HEK293 (cell line): Measurements from ENCODE around the gene LRRC43.

Source experiments
- CTCF ChIA-PET: fragments of 350-600 bp; formaldehyde crosslinking; extraction: SDS; loops from one replicate; lab custom pipeline; 2021; ENCODE audit warnings: antibody characterized with exemption; lab: Yijun Ruan, JAX
- POLR2A ChIA-PET: fragments of 300-600 bp; formaldehyde crosslinking; extraction: SDS; loops from one replicate; lab custom pipeline; 2020; ENCODE audit warnings: antibody characterized with exemption, inconsistent platforms; lab: Yijun Ruan, JAX
- H3K27ac ChIP-seq: fragments of 200-500 bp; sonication (Bioruptor generic); 2 replicates; pipeline ENCODE4 v1.5.1; 2014; ENCODE audit warnings: low read depth, low read length, control low read depth, inconsistent platforms; ENCODE audit errors: extremely low read depth
- H3K36me3 ChIP-seq, 2 experiments: fragments of 200-500 bp in 1 of 2; sonication (Bioruptor generic) in 1 of 2; 1 replicate in 1 of 2; 2 replicates in 1 of 2; pipeline ENCODE4 v1.5.1; 2014 to 2017; ENCODE audit warnings: inconsistent platforms in 2 of 2, low read length in 2 of 2; ENCODE audit not compliant: control insufficient read depth in 2 of 2, insufficient read depth in 1 of 2
- H3K4me1 ChIP-seq: fragments of 200-500 bp; sonication (Bioruptor generic); 2 replicates; pipeline ENCODE4 v1.5.1; 2014; ENCODE audit warnings: mild to moderate bottlenecking, low read length, inconsistent platforms; ENCODE audit not compliant: control insufficient read depth, insufficient read depth
- H3K4me3 ChIP-seq: 2 replicates; pipeline ENCODE4 v1.5.1; 2011; ENCODE audit warnings: low read depth, mild to moderate bottlenecking, control low read depth, low read length, moderate library complexity
- H3K9me3 ChIP-seq: fragments of 200-500 bp; sonication (Bioruptor generic); 2 replicates; pipeline ENCODE4 v1.5.1; 2014; ENCODE audit warnings: low read depth, low read length, inconsistent platforms; ENCODE audit not compliant: control insufficient read depth, insufficient read depth
- BCL11B ChIP-seq: fragments of 450-650 bp; formaldehyde crosslinking; IDR thresholded peaks from 2 replicates; pipeline ENCODE4 v1.5.1; 2016; ENCODE audit warnings: low read depth, missing biosample characterization, missing genetic modification characterization
- GLIS1 ChIP-seq: fragments of 450-650 bp; formaldehyde crosslinking; IDR thresholded peaks from 2 replicates; pipeline ENCODE4 v1.5.1; 2016; ENCODE audit warnings: missing biosample characterization, missing genetic modification characterization
- HOXA7 ChIP-seq: sonication (generic); formaldehyde crosslinking; IDR thresholded peaks from 2 replicates; pipeline ENCODE4 v1.8.1; 2022; ENCODE audit warnings: missing genetic modification reagents, borderline replicate concordance
- KLF8 ChIP-seq: fragments of 450-650 bp; formaldehyde crosslinking; IDR thresholded peaks from 2 replicates; pipeline ENCODE4 v1.5.1; 2016; ENCODE audit warnings: missing biosample characterization, missing genetic modification characterization
- SCRT2 ChIP-seq: fragments of 450-650 bp; formaldehyde crosslinking; IDR thresholded peaks from 2 replicates; pipeline ENCODE4 v1.5.1; 2016; ENCODE audit warnings: missing biosample characterization, missing genetic modification characterization
- TRIM28 ChIP-seq: IDR thresholded peaks from 2 replicates; pipeline ENCODE4 v1.6.1; 2011; ENCODE audit warnings: low read length, control low read depth, borderline replicate concordance
- ZBTB11 ChIP-seq: fragments of 450-650 bp; formaldehyde crosslinking; conservative IDR thresholded peaks from 2 replicates; pipeline ENCODE4 v1.5.1; 2016; ENCODE audit warnings: low read depth, missing biosample characterization, missing genetic modification characterization
- ZBTB20 ChIP-seq: fragments of 450-650 bp; formaldehyde crosslinking; IDR thresholded peaks from 2 replicates; pipeline ENCODE4 v1.5.1; 2016; ENCODE audit warnings: missing biosample characterization, missing genetic modification characterization
- ZEB2 ChIP-seq: fragments of 450-650 bp; formaldehyde crosslinking; IDR thresholded peaks from 2 replicates; pipeline ENCODE4 v1.5.1; 2016; ENCODE audit warnings: missing biosample characterization, missing genetic modification characterization
- ZNF16 ChIP-seq: fragments of 450-650 bp; formaldehyde crosslinking; IDR thresholded peaks from 2 replicates; pipeline ENCODE4 v1.5.1; 2016; ENCODE audit warnings: low read depth, missing biosample characterization, missing genetic modification characterization
- ZNF26 ChIP-seq: fragments of 450-650 bp; formaldehyde crosslinking; IDR thresholded peaks from 2 replicates; pipeline ENCODE4 v1.5.1; 2016; ENCODE audit warnings: missing biosample characterization, missing genetic modification characterization
- ZNF302 ChIP-seq: fragments of 450-650 bp; formaldehyde crosslinking; IDR thresholded peaks from 2 replicates; pipeline ENCODE4 v1.5.1; 2016; ENCODE audit warnings: missing biosample characterization, missing genetic modification characterization, low read depth
- ZNF433 ChIP-seq: fragments of 450-650 bp; formaldehyde crosslinking; IDR thresholded peaks from 2 replicates; pipeline ENCODE4 v1.5.1; 2016; ENCODE audit warnings: missing biosample characterization, missing genetic modification characterization, low read depth
- ZNF521 ChIP-seq: fragments of 450-650 bp; formaldehyde crosslinking; IDR thresholded peaks from 2 replicates; pipeline ENCODE4 v1.5.1; 2017; ENCODE audit warnings: missing biosample characterization, mild to moderate bottlenecking, missing genetic modification characterization
- ZNF560 ChIP-seq: fragments of 450-650 bp; formaldehyde crosslinking; IDR thresholded peaks from 2 replicates; pipeline ENCODE4 v1.5.1; 2017; ENCODE audit warnings: missing biosample characterization, missing genetic modification characterization, borderline replicate concordance
- ZNF76 ChIP-seq: fragments of 450-650 bp; formaldehyde crosslinking; IDR thresholded peaks from 2 replicates; pipeline ENCODE4; 2016; ENCODE audit warnings: low read depth, missing biosample characterization, missing genetic modification characterization, borderline replicate concordance
- ZNF777 ChIP-seq: fragments of 450-650 bp; formaldehyde crosslinking; IDR thresholded peaks from 2 replicates; pipeline ENCODE4 v1.5.1; 2017; ENCODE audit warnings: missing biosample characterization, missing genetic modification characterization, borderline replicate concordance
- ZNF837 ChIP-seq: fragments of 450-650 bp; formaldehyde crosslinking; IDR thresholded peaks from 2 replicates; pipeline ENCODE4 v1.5.1; 2016; ENCODE audit warnings: missing biosample characterization, missing genetic modification characterization
- ZSCAN4 ChIP-seq: fragments of 450-650 bp; formaldehyde crosslinking; IDR thresholded peaks from 2 replicates; pipeline ENCODE4 v1.5.1; 2017; ENCODE audit warnings: missing biosample characterization, missing genetic modification characterization

The LRRC43 gene

GRCh38 chr12:122238861-122239260 is 55.9 kb downstream of the LRRC43 start:
- no peaks in the 10 kb centered on the region for H3K9me3 ChIP-seq
- H3K27ac ChIP-seq = no peak overlapping the region
- H3K36me3 ChIP-seq = peaks cover 17 to 39% of the 10 kb centered on the region in 2 experiments; a peak in 2 of 3 replicates
- ChIA-PET POLR2A (interaction anchor here (1.2 kb wide), 1 partner anchor 13 kb away, joined by 3 read pairs; the partner anchor contains the start of gene DIABLO), CTCF (no interaction called here)
- H3K4me1 ChIP-seq = no peaks in the 10 kb centered on the region
- H3K4me3 ChIP-seq = no peak overlapping the region
- TF ChIP-seq GLIS1 (tag by site-specific recombination) (no peak), ZSCAN4 (peak; percentile 70), ZEB2 (no peak), ZNF302 (tag by site-specific recombination) (no peak), ZNF26 (tag by site-specific recombination) (no peak)

- POLR2A ChIA-PET = no interaction called here
- Histone ChIP-seq H3K4me1 (no peaks in the 10 kb centered on the region), H3K36me3 (peaks cover 3 to 24% of the 10 kb centered on the region in 2 experiments; a peak in 2 of 3 replicates), H3K9me3 (no peaks in the 10 kb centered on the region)
- CTCF ChIA-PET = no interaction called here
- TF ChIP-seq ZNF433 (tag by site-specific recombination) (no peak), ZBTB20 (tag by site-specific recombination) (no peak), ZNF560 (tag by site-specific recombination) (no peak)
- TF ChIP-seq, all 188 proteins: peak for 0
- H3K27ac ChIP-seq = no peak overlapping the region
- no peak overlapping the region for H3K4me3 ChIP-seq
Measured at GRCh38 chr12:122243965-122244364, 61.0 kb downstream of the LRRC43 start.

GRCh38 chr12:122244565-122245371 is 61.8 kb downstream of the LRRC43 start:
- no peaks in the 10 kb centered on the region for H3K4me1 ChIP-seq
- CTCF ChIA-PET = interaction anchor here (0.7 kb wide), 1 partner anchor 944 kb away, joined by 3 read pairs; no protein-coding TSS in a partner anchor
- peaks cover 6 to 30% of the 10 kb centered on the region in 2 experiments; a peak in 2 of 3 replicates for H3K36me3 ChIP-seq
- POLR2A ChIA-PET = no interaction called here
- no peaks in the 10 kb centered on the region for H3K9me3 ChIP-seq
- no peak overlapping the region for H3K27ac ChIP-seq
- H3K4me3 ChIP-seq = no peak overlapping the region
- TF ChIP-seq TRIM28 (no peak), ZBTB11 (tag by site-specific recombination) (no peak), HOXA7 (no peak), ZNF76 (tag by site-specific recombination) (no peak), BCL11B (tag by site-specific recombination) (no peak), KLF8 (no peak), ZNF26 (tag by site-specific recombination) (no peak), ZNF16 (no peak), ZNF837 (tag by site-specific recombination) (no peak), ZNF521 (tag by site-specific recombination) (no peak), SCRT2 (tag by site-specific recombination) (no peak), ZNF777 (tag by site-specific recombination) (no peak)
